ENCODE measurements around the gene TRMO. TPM values are rescaled to one million over a fixed set of nuclear protein-coding genes. Genes with fewer than 3 reads are reported as not detected.

TRMO gene
- 10 to 100 TPM; 44.8 to 45.2 TPM for total RNA-seq

GRCh38 chr9:97921959-97922724 is at the start of gene TRMO:
Gene TRMO (minus strand): TSS chr9:97922500. CDS start chr9:97922493, 7 bp downstream.
- no peaks in the 10 kb centered on the region for H3K27me3 ChIP-seq (replicated peaks; ENCODE audit: insufficient read depth)
- WGBS, result under 1% methylated on average over 54 of the region's 54 CpGs
- H3K4me1 ChIP-seq (replicated peaks), result no peaks in the 10 kb centered on the region
- no peaks in the 10 kb centered on the region for H3K9me3 ChIP-seq
- peak within 1 kb of the TSS; percentile 96 to 98 for H3K27ac ChIP-seq
- TF ChIP-seq POLR2A (IDR thresholded peaks at IDR 0.05) (peak; percentile 78), CTCF (IDR thresholded peaks at IDR 0.05) (peak; percentile 44 to 96 (median 84)), POLR2AphosphoS5 (IDR thresholded peaks at IDR 0.05) (peak; percentile 98)
- intact Hi-C loops (cut with DNase I), result loop anchor here (2.0 to 5.0 kb wide), 4 partner anchors 61 to 333 kb away; partner anchors contain the start of genes ANP32B, NANS and TBC1D2
- peak; percentile 97 for DNase-seq (ENCODE audit: low spot score)
- no peaks in the 10 kb centered on the region for H3K36me3 ChIP-seq
- peak within 1 kb of the TSS; percentile 47 to 63 for H3K4me3 ChIP-seq

- no peak overlapping the region for H3K27ac ChIP-seq
- WGBS, result 56% methylated on average over 7 of the region's 7 CpGs
- no peaks in the 10 kb centered on the region for H3K27me3 ChIP-seq (replicated peaks; ENCODE audit: insufficient read depth)
- intact Hi-C loops (cut with DNase I), result no loop called here
- TF ChIP-seq POLR2A (IDR thresholded peaks at IDR 0.05) (no peak), CTCF (IDR thresholded peaks at IDR 0.05) (no peak), POLR2AphosphoS5 (IDR thresholded peaks at IDR 0.05) (no peak)
- no peak for DNase-seq (ENCODE audit: low spot score)
- no peak overlapping the region for H3K4me3 ChIP-seq
- peaks cover 3% of the 10 kb centered on the region for H3K4me1 ChIP-seq (replicated peaks)
- no peaks in the 10 kb centered on the region for H3K9me3 ChIP-seq
- H3K36me3 ChIP-seq, result no peaks in the 10 kb centered on the region
Measured at GRCh38 chr9:97970165-97970564, 47.9 kb upstream of the TRMO start.

GRCh38 chr9:97969014-97969413 is 46.7 kb upstream of the TRMO start:
- Histone ChIP-seq H3K36me3 (no peaks in the 10 kb centered on the region), H3K9me3 (no peaks in the 10 kb centered on the region), H3K4me1 (replicated peaks) (peaks cover 3% of the 10 kb centered on the region), H3K4me3 (no peak overlapping the region), H3K27ac (peak overlapping the region in 1 of 2 donors; percentile 18), H3K27me3 (replicated peaks; ENCODE audit: insufficient read depth) (no peaks in the 10 kb centered on the region)
- intact Hi-C loops (cut with DNase I), result no loop called here
- WGBS, result 55% methylated on average over 2 of the region's 2 CpGs
- TF ChIP-seq POLR2A (IDR thresholded peaks at IDR 0.05), result no peak
- peak; percentile 77 for TF ChIP-seq POLR2AphosphoS5 (IDR thresholded peaks at IDR 0.05)
- no peak for TF ChIP-seq CTCF (IDR thresholded peaks at IDR 0.05)
- DNase-seq (ENCODE audit: low spot score), result peak; percentile 35

- Histone ChIP-seq H3K4me3 (no peak overlapping the region), H3K27ac (no peak overlapping the region), H3K9me3 (no peaks in the 10 kb centered on the region), H3K4me1 (replicated peaks) (peaks cover 3% of the 10 kb centered on the region), H3K27me3 (replicated peaks; ENCODE audit: insufficient read depth) (no peaks in the 10 kb centered on the region), H3K36me3 (no peaks in the 10 kb centered on the region)
- intact Hi-C loops (cut with DNase I), result no loop called here
- 16% methylated on average over 1 of the region's 1 CpG for WGBS
- no peak for TF ChIP-seq POLR2A (IDR thresholded peaks at IDR 0.05)
- DNase-seq (ENCODE audit: low spot score), result no peak
Measured at GRCh38 chr9:97966493-97966892, 44.2 kb upstream of the TRMO start.

- TF ChIP-seq POLR2A (IDR thresholded peaks at IDR 0.05), result no peak
- TF ChIP-seq CTCF (IDR thresholded peaks at IDR 0.05), result no peak
- no peak for TF ChIP-seq POLR2AphosphoS5 (IDR thresholded peaks at IDR 0.05)
- no peaks in the 10 kb centered on the region for H3K36me3 ChIP-seq
- no peak for DNase-seq (ENCODE audit: low spot score)
- H3K9me3 ChIP-seq, result no peaks in the 10 kb centered on the region
- H3K4me1 ChIP-seq (replicated peaks), result peaks cover 3% of the 10 kb centered on the region
- intact Hi-C loops (cut with DNase I), result no loop called here
- H3K27me3 ChIP-seq (replicated peaks; ENCODE audit: insufficient read depth), result no peaks in the 10 kb centered on the region
- no peak overlapping the region for H3K4me3 ChIP-seq
- H3K27ac ChIP-seq, result no peak overlapping the region
Measured at GRCh38 chr9:97964901-97965300, 42.6 kb upstream of the TRMO start.
